SK-N-SH treated with all-trans-retinoic acid at 6 μM for 48 hours (cell line): Measurements from ENCODE around the gene SARDH.
A peak's percentile ranks its signal among the peaks of the same experiment; 100 is the strongest.

Experiments
- ATAC-seq: fragments of 200-7000 bp; cut with Tn5 transposase; 3 replicates; pipeline ENCODE4 v1.9.1; 2020; ENCODE audit warnings: mild to moderate bottlenecking, moderate library complexity
- BACH2 ChIP-seq: fragments of 250-450 bp; sonication (Bioruptor Pico); IDR thresholded peaks from 2 replicates; pipeline ENCODE4 v1.9.0; 2021; ENCODE audit warnings: mild to moderate bottlenecking, borderline replicate concordance
- CSDC2 ChIP-seq: fragments of 250-450 bp; sonication (Bioruptor Pico); IDR thresholded peaks from 2 replicates; pipeline ENCODE4 v1.5.0; 2020; ENCODE audit warnings: mild to moderate bottlenecking, moderate library complexity
- CSRNP3 ChIP-seq: fragments of 250-450 bp; sonication (Bioruptor Pico); IDR thresholded peaks from 2 replicates; pipeline ENCODE4 v1.5.1; 2021; ENCODE audit warnings: mild to moderate bottlenecking, moderate library complexity
- ESRRG ChIP-seq: fragments of 250-450 bp; sonication (Bioruptor Pico); IDR thresholded peaks from 2 replicates; pipeline ENCODE4 v1.6.1; 2021; ENCODE audit warnings: mild to moderate bottlenecking
- GLIS3 ChIP-seq: fragments of 250-450 bp; sonication (Bioruptor Pico); IDR thresholded peaks from 2 replicates; pipeline ENCODE4 v1.5.0; 2020; ENCODE audit warnings: mild to moderate bottlenecking, moderate library complexity
- ISL1 ChIP-seq: fragments of 250-450 bp; sonication (Bioruptor Pico); IDR thresholded peaks from 2 replicates; pipeline ENCODE4 v2.1.2; 2022; ENCODE audit warnings: mild to moderate bottlenecking, moderate library complexity
- OSR1 ChIP-seq: fragments of 250-450 bp; sonication (Bioruptor Pico); IDR thresholded peaks from 2 replicates; pipeline ENCODE4 v1.8.0; 2022; ENCODE audit warnings: moderate library complexity, mild to moderate bottlenecking, inconsistent platforms
- PATZ1 ChIP-seq: fragments of 250-450 bp; sonication (Bioruptor Pico); IDR thresholded peaks from 2 replicates; pipeline ENCODE4 v1.8.0; 2020; ENCODE audit warnings: mild to moderate bottlenecking, moderate library complexity, borderline replicate concordance
- RARB ChIP-seq: fragments of 250-450 bp; sonication (Bioruptor Pico); IDR thresholded peaks from 2 replicates; pipeline ENCODE4 v1.8.0; 2021; ENCODE audit warnings: mild to moderate bottlenecking, moderate library complexity
- SNAI2 ChIP-seq: fragments of 250-450 bp; sonication (Bioruptor Pico); IDR thresholded peaks from 2 replicates; pipeline ENCODE4 v1.5.0; 2020; ENCODE audit warnings: mild to moderate bottlenecking, moderate library complexity
- TOX ChIP-seq: fragments of 250-450 bp; sonication (Bioruptor Pico); IDR thresholded peaks from 2 replicates; pipeline ENCODE4 v1.8.0; 2021; ENCODE audit warnings: mild to moderate bottlenecking, moderate library complexity, borderline replicate concordance
- ZC3H10 ChIP-seq: fragments of 250-450 bp; sonication (Bioruptor Pico); IDR thresholded peaks from 2 replicates; pipeline ENCODE4 v1.5.1; 2021; ENCODE audit warnings: mild to moderate bottlenecking, moderate library complexity
- ZFP3 ChIP-seq: fragments of 250-450 bp; sonication (Bioruptor Pico); IDR thresholded peaks from 2 replicates; pipeline ENCODE4 v1.5.0; 2020; ENCODE audit warnings: mild to moderate bottlenecking, moderate library complexity
- ZFP30 ChIP-seq: fragments of 450-650 bp; formaldehyde crosslinking; IDR thresholded peaks from 2 replicates; pipeline ENCODE4 v1.5.0; 2022; ENCODE audit warnings: mild to moderate bottlenecking, moderate library complexity
- ZNF565 ChIP-seq: fragments of 450-650 bp; formaldehyde crosslinking; conservative IDR thresholded peaks from 2 replicates; pipeline ENCODE4 v1.5.0; 2020; ENCODE audit warnings: low read depth, mild to moderate bottlenecking, moderate library complexity
- ZNF70 ChIP-seq: fragments of 450-650 bp; formaldehyde crosslinking; IDR thresholded peaks from 2 replicates; pipeline ENCODE4 v1.5.0; 2020; ENCODE audit warnings: mild to moderate bottlenecking, moderate library complexity
- ZNF8 ChIP-seq: fragments of 450-650 bp; formaldehyde crosslinking; IDR thresholded peaks from 2 replicates; pipeline ENCODE4 v1.5.0; 2020; ENCODE audit warnings: mild to moderate bottlenecking, moderate library complexity
- TF ChIP-seq, protein P1 (sequence below): fragments of 250-450 bp; sonication (Bioruptor Pico); IDR thresholded peaks from 2 replicates; pipeline ENCODE4 v1.5.0; 2020; ENCODE audit warnings: mild to moderate bottlenecking, moderate library complexity
- TF ChIP-seq, protein P2 (sequence below): fragments of 250-450 bp; sonication (Bioruptor Pico); IDR thresholded peaks from 2 replicates; pipeline ENCODE4 v1.5.1; 2020; ENCODE audit warnings: low read depth, mild to moderate bottlenecking, moderate library complexity

The SARDH gene

DNA sequence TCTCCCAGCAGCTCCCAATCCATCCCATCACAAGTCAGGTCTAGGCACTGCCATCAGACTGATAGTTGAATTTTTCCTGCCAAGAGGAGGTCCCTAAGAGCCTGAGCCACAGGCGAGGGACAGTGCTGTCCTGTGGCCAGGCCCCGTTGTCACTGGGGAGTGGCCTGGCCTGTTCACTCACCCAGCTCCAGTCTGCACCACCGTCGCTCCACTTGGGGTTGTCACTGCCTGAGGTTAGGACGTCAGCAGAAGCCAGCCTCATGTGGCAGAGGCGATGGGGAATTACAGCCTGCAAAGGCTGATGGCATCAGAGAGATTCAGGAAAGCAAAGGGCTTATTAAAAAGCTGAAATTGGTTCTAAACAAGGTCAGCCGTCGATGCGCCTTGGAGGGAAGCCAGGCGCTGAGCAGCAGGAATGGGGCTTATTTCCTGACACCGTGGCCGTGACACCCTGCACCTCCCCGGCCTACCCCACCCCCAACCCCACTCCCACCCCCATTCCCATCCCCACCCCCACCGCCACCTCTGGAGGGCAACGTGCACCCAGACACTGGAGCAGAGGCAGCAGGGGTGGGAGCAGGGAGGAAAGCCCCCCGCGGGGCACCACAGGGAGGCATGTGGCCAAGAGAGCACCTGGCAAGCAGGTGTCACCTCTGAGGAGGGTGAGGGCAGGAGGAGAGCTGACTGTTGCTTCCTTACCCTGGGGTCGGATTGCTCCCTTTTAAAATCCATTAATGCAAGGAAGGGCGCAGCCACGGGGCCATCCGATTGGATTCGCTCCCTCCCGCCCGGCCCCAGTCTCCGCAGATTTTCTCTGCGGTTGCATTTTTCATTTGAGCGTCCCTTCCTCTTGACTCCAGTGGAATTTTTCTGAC lies 105.1 kb downstream of the SARDH start:
- ATAC-seq = peak; percentile 42; the same call in 1 of the 3 replicates
- TF ChIP-seq GLIS3 (CRISPR knock-in tag) = no peak
- TF ChIP-seq, protein P1, sequence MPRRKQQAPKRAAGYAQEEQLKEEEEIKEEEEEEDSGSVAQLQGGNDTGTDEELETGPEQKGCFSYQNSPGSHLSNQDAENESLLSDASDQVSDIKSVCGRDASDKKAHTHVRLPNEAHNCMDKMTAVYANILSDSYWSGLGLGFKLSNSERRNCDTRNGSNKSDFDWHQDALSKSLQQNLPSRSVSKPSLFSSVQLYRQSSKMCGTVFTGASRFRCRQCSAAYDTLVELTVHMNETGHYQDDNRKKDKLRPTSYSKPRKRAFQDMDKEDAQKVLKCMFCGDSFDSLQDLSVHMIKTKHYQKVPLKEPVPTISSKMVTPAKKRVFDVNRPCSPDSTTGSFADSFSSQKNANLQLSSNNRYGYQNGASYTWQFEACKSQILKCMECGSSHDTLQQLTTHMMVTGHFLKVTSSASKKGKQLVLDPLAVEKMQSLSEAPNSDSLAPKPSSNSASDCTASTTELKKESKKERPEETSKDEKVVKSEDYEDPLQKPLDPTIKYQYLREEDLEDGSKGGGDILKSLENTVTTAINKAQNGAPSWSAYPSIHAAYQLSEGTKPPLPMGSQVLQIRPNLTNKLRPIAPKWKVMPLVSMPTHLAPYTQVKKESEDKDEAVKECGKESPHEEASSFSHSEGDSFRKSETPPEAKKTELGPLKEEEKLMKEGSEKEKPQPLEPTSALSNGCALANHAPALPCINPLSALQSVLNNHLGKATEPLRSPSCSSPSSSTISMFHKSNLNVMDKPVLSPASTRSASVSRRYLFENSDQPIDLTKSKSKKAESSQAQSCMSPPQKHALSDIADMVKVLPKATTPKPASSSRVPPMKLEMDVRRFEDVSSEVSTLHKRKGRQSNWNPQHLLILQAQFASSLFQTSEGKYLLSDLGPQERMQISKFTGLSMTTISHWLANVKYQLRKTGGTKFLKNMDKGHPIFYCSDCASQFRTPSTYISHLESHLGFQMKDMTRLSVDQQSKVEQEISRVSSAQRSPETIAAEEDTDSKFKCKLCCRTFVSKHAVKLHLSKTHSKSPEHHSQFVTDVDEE = 0 out of 2 replicates have a peak, but pooled peaks have one; percentile 58

DNA sequence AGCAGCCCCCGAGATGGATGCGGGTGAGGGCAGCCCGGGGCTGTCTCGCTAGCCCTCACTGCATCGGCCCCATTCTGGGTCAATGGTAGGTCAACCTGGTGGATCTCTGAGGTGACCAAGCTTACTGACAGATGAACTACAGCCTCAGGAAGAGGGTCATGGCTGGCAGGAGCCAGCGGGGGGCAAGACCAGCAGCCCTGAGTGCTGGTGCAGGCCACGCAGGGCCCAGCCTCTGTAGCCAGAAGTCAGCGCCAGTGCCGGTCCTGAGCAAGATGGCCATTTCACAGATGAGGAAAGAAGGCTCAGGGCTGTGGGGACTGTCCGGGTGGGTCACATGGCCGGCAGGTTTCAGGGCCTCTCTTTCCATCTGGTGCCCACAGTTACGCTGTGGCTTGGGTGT lies 107.0 kb downstream of the SARDH start:
- TF ChIP-seq CSDC2 (CRISPR knock-in tag) (no peak), ZFP30 (CRISPR knock-in tag) (no peak), SNAI2 (CRISPR knock-in tag) (no peak), ZFP3 (no peak), ZNF8 (no peak), ZC3H10 (CRISPR knock-in tag) (no peak), OSR1 (CRISPR knock-in tag) (no peak), PATZ1 (CRISPR knock-in tag) (no peak), RARB (no peak), ZNF70 (no peak)
- TF ChIP-seq, protein P2, sequence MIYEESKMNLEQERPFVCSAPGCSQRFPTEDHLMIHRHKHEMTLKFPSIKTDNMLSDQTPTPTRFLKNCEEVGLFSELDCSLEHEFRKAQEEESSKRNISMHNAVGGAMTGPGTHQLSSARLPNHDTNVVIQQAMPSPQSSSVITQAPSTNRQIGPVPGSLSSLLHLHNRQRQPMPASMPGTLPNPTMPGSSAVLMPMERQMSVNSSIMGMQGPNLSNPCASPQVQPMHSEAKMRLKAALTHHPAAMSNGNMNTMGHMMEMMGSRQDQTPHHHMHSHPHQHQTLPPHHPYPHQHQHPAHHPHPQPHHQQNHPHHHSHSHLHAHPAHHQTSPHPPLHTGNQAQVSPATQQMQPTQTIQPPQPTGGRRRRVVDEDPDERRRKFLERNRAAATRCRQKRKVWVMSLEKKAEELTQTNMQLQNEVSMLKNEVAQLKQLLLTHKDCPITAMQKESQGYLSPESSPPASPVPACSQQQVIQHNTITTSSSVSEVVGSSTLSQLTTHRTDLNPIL (CRISPR knock-in tag) = no peak
- ATAC-seq = no peak

DNA sequence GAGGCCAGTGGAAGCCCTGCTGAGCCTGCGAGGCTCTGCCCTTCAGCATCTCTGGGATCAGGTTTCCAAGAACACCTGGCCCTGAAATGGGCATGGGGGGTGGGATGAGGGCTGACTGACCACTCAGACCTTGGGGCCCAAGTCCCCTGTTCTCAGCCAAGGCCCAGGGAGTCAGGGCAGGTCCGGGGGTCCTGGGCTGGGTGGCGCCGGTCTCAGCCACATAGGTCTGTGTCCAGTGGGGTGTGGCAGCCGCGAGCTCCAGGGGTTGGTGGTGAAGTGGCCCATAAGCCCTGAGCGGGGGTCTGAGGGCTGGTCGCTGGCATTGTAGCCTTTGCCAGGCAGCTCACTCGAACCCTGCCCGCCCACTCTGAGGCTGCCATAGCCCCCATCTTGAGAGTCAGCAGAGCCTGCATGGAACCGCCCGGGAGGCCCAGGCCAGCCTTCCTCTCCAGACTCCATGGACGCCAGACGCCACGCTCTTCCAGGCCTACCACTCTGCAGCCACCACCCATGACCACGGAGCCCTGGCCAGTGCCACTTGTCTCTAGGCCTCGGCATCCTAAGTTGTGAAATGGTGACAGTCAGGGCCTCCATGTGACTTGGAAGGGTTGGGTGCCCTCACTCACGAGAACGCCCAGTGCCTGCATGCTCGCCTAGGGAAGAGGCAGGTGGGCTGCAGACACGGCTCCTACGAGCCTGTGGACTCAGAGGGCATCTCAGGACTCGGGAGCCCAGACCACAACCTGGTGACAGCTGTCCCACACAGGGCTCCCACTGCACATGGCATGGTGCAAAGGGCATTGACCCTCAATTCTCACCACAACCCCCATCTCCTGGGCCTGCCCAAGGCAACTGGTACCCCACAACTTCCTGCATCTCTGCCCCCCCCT lies 108.7 kb downstream of the SARDH start:
- ATAC-seq = no peak
- no peak for TF ChIP-seq CSRNP3

- no peak for ATAC-seq
- no peak for TF ChIP-seq ESRRG (CRISPR knock-in tag)
- no peak for TF ChIP-seq CSDC2 (CRISPR knock-in tag)
- TF ChIP-seq SNAI2 (CRISPR knock-in tag) = no peak
- TF ChIP-seq TOX (CRISPR knock-in tag) = no peak
- TF ChIP-seq ISL1 (CRISPR knock-in tag) = no peak
- TF ChIP-seq ZNF565 (CRISPR knock-in tag) = no peak
- TF ChIP-seq, protein P2 (CRISPR knock-in tag) = no peak
- TF ChIP-seq, protein P1 = no peak
- no peak for TF ChIP-seq BACH2 (CRISPR knock-in tag)
- TF ChIP-seq RARB = no peak
These were observed 109.4 kb downstream of the SARDH start for GRCh38 chr9:133628766-133629165.
